Measurements from ENCODE around the gene LARP7. TPM values are rescaled to one million over a fixed set of nuclear protein-coding genes. Genes with fewer than 3 reads are reported as not detected.
"Not testable (repeated sequence)": the region's sequence is repeated elsewhere in the genome, so short reads cannot be mapped to it uniquely, and the experiment has no call there.

The LARP7 gene
- total RNA-seq, 2 experiments from 2014 or later: 48.1 to 54.5 TPM

DNA sequence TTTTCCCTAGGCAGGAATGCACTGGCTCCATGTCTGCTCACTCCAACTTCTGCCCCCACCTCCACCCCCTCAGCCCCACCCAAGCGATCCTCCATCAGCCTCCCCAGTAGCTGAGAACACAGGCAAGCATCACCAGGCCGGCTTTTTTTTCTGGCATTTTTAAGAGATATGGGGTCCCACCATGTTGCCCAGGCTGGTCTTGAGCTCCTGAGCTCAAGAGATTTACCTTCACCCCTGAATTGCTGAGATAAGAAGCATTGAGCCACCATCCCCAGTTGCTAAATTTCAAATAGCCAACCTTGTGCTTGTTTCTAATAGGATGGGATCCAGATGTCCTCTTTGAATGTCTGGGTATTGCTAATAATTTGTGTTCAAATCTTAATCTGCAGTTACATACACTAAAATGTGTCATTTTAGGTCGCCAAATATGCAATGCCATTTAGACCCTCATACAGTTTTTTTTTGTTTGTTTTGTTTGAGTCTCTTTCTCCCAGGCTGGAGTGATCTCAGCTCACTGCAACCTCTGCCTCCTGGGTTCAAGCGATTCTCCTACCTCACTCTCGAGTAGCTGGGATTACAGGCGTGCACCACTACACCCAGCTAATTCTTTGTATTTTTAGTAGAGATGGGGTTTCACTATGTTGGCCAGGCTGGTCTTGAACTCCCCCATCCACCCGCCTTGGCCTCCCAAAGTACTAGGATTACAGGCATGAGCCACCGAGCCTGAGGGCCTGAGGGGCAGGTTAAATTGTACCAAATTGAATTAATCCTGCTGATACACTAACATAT, 8.8 kb downstream of the LARP7 start:
- no peak overlapping the region for H3K4me3 Mint-ChIP-seq
- no peak overlapping the region for H3K27ac Mint-ChIP-seq
- H3K9me3 Mint-ChIP-seq: no peaks in the 10 kb centered on the region
- DNase-seq: no peak
- peaks cover 19% of the 10 kb centered on the region for H3K4me1 Mint-ChIP-seq
- no peaks in the 10 kb centered on the region for H3K27me3 Mint-ChIP-seq
- peaks cover 8% of the 10 kb centered on the region for H3K36me3 Mint-ChIP-seq

GRCh38 chr4:112646632-112647537, 9.9 kb downstream of the LARP7 start:
- Mint-ChIP-seq H3K4me3 (no peak overlapping the region), H3K36me3 (peaks cover 8% of the 10 kb centered on the region), H3K9me3 (no peaks in the 10 kb centered on the region), H3K27ac (no peak overlapping the region), H3K4me1 (peaks cover 13% of the 10 kb centered on the region), H3K27me3 (no peaks in the 10 kb centered on the region)
- no peak for DNase-seq

DNA sequence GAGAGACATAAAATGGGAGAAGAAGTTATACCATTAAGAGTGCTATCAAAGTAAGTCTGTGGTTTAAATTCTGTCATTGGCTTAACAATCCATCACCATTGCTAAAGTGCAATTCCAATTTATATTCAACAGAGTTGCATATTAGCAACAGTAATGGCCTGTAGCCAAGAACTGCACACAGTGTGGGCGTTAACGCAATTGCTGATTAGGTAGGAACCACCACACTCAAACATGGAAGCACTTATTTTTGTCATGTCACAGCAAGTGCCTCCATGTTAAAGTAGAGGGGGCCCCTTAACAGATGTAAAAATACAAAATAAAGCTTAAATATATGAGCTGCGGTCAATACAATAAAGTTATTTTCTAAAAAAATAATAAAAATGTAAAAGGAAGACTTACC, 10.8 kb downstream of the LARP7 start:
- Mint-ChIP-seq H3K4me3 (no peak overlapping the region), H3K27ac (no peak overlapping the region), H3K4me1 (peaks cover 6% of the 10 kb centered on the region), H3K36me3 (peaks cover 8% of the 10 kb centered on the region), H3K27me3 (no peaks in the 10 kb centered on the region), H3K9me3 (no peaks in the 10 kb centered on the region)
- no peak for DNase-seq

DNA sequence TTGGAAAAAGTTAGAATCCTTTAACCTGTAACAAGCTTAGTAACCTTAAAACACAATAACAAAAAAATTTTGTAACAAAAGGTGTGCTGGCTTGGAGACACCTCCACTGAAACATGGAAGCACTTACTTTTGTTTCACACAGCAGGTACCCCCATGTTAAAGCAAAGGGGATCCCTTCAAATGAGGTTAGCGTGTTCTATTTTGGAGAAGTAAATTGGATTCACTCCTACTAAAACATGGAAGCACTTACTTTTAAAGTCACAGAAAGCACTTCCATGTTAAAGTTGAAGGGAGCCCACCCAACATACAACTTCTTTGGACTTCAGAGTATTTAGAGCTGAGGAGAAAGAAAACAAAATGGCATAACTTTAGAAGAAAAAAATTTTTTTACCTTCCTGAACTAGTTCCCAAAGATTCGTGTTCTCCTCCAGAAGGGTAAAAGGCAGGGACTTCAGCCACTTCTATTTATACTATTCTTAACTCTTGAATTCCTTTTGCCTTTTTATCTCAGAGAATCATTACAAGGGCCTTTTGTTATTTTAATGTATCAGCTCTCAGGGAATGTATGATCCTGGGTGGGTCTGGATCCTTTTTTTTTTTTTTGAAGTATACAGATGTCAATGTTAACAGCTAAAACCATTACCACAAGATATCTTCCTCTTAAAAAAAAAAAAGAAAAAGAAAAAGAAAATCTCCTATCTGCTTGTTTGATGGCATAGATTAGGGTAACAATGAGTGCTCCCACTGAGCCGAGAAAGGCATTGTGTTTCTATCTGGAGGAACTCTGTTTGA, 11.5 kb downstream of the LARP7 start:
- no peaks in the 10 kb centered on the region for H3K27me3 Mint-ChIP-seq
- H3K27ac Mint-ChIP-seq: no peak overlapping the region

GRCh38 chr4:112649055-112649408, 12.1 kb downstream of the LARP7 start:
- Mint-ChIP-seq H3K36me3 (peaks cover 8% of the 10 kb centered on the region), H3K27me3 (no peaks in the 10 kb centered on the region), H3K27ac (no peak overlapping the region), H3K4me3 (no peak overlapping the region), H3K4me1 (no peaks in the 10 kb centered on the region), H3K9me3 (no peaks in the 10 kb centered on the region)
- DNase-seq: no peak

More for the DNA sequence above, 11.5 kb downstream of the LARP7 start:
- DNase-seq: no peak
- H3K36me3 Mint-ChIP-seq: peaks cover 8% of the 10 kb centered on the region
- H3K4me3 Mint-ChIP-seq: no peak overlapping the region
- peaks cover 1% of the 10 kb centered on the region for H3K4me1 Mint-ChIP-seq
- no peaks in the 10 kb centered on the region for H3K9me3 Mint-ChIP-seq

- H3K27ac Mint-ChIP-seq: no peak overlapping the region
- H3K27me3 Mint-ChIP-seq: no peaks in the 10 kb centered on the region
- no peak overlapping the region for H3K4me3 Mint-ChIP-seq
- no peak for DNase-seq
- no peaks in the 10 kb centered on the region for H3K4me1 Mint-ChIP-seq
- H3K36me3 Mint-ChIP-seq: peaks cover 9% of the 10 kb centered on the region
- H3K9me3 Mint-ChIP-seq: no peaks in the 10 kb centered on the region
Observed at GRCh38 chr4:112650332-112650731, 13.4 kb downstream of the LARP7 start.

DNA sequence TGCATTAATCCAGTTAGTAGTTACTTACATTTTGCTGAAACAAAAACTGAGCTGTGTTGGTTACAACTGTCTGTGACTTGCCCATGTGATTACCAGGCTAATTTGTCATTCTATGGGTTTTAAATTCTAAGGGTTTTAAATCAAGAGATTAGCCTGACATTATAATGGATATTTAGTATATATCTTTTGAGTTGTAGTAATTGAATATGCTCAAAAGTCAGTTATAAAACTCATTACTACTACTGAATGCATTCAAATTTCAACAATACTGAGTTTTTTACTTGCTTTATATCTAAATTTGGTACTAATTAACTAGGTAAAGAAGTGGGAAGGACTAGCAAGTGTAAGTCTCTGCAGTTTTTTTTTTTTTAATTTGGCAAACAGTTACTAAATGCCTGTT, 14.7 kb downstream of the LARP7 start:
- H3K4me1 Mint-ChIP-seq: no peaks in the 10 kb centered on the region
- no peak for DNase-seq
- H3K36me3 Mint-ChIP-seq: peaks cover 10% of the 10 kb centered on the region
- H3K4me3 Mint-ChIP-seq: no peak overlapping the region
- no peaks in the 10 kb centered on the region for H3K27me3 Mint-ChIP-seq
- H3K9me3 Mint-ChIP-seq: no peaks in the 10 kb centered on the region
- H3K27ac Mint-ChIP-seq: no peak overlapping the region

GRCh38 chr4:112652216-112652615, 15.3 kb downstream of the LARP7 start:
- peaks cover 8% of the 10 kb centered on the region for H3K36me3 Mint-ChIP-seq
- no peak for DNase-seq
- no peaks in the 10 kb centered on the region for H3K9me3 Mint-ChIP-seq
- no peak overlapping the region for H3K4me3 Mint-ChIP-seq
- no peaks in the 10 kb centered on the region for H3K4me1 Mint-ChIP-seq
- H3K27ac Mint-ChIP-seq: no peak overlapping the region
- no peaks in the 10 kb centered on the region for H3K27me3 Mint-ChIP-seq

GRCh38 chr4:112655270-112655669, 18.3 kb downstream of the LARP7 start:
- no peak for DNase-seq

GRCh38 chr4:112656115-112656514, 19.2 kb downstream of the LARP7 start:
- H3K27ac Mint-ChIP-seq, H3K27me3 Mint-ChIP-seq, H3K4me3 Mint-ChIP-seq, H3K4me1 Mint-ChIP-seq, DNase-seq, H3K36me3 Mint-ChIP-seq, H3K9me3 Mint-ChIP-seq: not testable (repeated sequence)

More at GRCh38 chr4:112655270-112655669, 18.3 kb downstream of the LARP7 start:
- no peaks in the 10 kb centered on the region for H3K27me3 Mint-ChIP-seq
- no peaks in the 10 kb centered on the region for H3K4me1 Mint-ChIP-seq
- H3K27ac Mint-ChIP-seq: no peak overlapping the region
- no peaks in the 10 kb centered on the region for H3K9me3 Mint-ChIP-seq
- H3K4me3 Mint-ChIP-seq: no peak overlapping the region
- peaks cover 9% of the 10 kb centered on the region for H3K36me3 Mint-ChIP-seq

DNA sequence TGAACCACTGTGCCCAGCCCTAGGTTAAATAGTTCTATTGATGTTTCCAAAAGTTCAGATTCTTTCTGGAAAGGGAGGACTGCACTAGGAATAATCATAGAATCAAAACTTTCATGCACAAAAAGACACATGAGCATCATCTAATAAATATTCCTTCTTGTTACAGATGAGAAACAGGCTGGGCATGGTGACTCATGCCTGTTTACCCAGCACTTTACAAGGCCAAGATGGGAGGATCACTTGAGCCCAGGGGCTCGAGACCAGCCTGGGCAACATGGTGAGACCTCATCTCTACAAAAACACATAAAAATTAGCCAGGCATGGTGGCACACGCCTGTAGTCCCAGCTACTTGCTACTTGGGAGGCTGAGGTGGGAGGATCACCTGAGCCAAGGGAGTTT, 27.7 kb downstream of the LARP7 start:
- Mint-ChIP-seq H3K9me3 (no peaks in the 10 kb centered on the region), H3K4me3 (no peak overlapping the region), H3K4me1 (no peaks in the 10 kb centered on the region), H3K27ac (no peak overlapping the region), H3K36me3 (no peaks in the 10 kb centered on the region), H3K27me3 (no peaks in the 10 kb centered on the region)
- DNase-seq: no peak

DNA sequence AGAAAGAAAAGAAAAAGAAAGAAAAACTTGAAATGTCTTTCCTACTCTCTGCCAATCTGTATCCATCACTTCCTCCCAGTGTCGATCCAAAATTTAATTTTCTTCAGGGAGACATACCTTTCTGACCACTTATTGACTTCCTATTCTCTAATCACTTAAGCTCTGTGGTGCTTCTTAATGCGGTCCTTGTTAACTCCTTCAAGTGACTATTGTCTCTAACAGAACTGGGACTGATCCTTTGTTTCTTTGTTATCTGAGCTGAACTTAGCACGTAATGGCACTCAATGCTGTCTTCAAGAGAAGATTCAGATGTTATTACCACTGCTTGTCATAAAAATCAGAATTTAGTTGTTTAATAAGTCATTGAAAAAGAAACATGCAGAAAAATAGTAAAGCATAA, 31.2 kb downstream of the LARP7 start:
- H3K36me3 Mint-ChIP-seq: no peaks in the 10 kb centered on the region
- DNase-seq: no peak
- no peaks in the 10 kb centered on the region for H3K27me3 Mint-ChIP-seq
- H3K9me3 Mint-ChIP-seq: no peaks in the 10 kb centered on the region
- H3K4me3 Mint-ChIP-seq: no peak overlapping the region
- no peak overlapping the region for H3K27ac Mint-ChIP-seq
- H3K4me1 Mint-ChIP-seq: no peaks in the 10 kb centered on the region

GRCh38 chr4:112673076-112673475, 36.1 kb downstream of the LARP7 start:
- Mint-ChIP-seq H3K9me3 (no peaks in the 10 kb centered on the region), H3K27me3 (no peaks in the 10 kb centered on the region), H3K4me3 (no peak overlapping the region), H3K4me1 (no peaks in the 10 kb centered on the region), H3K36me3 (no peaks in the 10 kb centered on the region), H3K27ac (no peak overlapping the region)
- DNase-seq: no peak

- Mint-ChIP-seq H3K4me1 (no peaks in the 10 kb centered on the region), H3K27me3 (no peaks in the 10 kb centered on the region), H3K36me3 (no peaks in the 10 kb centered on the region), H3K9me3 (no peaks in the 10 kb centered on the region), H3K27ac (no peak overlapping the region), H3K4me3 (no peak overlapping the region)
- no peak for DNase-seq
Observed at GRCh38 chr4:112673686-112674085, 36.7 kb downstream of the LARP7 start.

DNA sequence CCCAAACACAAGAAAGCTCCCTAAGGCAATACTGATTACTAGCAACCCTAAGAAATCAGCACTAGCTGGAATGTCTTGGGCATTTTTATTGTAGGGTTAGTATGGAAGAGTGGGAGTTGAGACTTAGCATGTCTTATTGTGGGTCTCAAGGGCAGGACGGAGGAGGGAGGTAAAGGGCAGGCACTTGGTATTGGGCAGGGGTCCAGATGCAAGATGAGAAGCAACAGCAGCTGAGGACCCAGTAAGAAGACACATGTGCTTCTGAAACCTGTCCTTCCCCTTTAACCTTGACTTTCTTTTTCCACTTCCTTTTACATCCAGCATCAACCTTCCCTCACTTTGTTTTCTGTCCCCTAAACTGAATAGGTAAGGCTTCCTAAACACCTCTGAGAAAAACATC, 37.4 kb downstream of the LARP7 start:
- Mint-ChIP-seq H3K4me1 (no peaks in the 10 kb centered on the region), H3K27ac (no peak overlapping the region), H3K4me3 (no peak overlapping the region), H3K36me3 (no peaks in the 10 kb centered on the region), H3K9me3 (no peaks in the 10 kb centered on the region), H3K27me3 (no peaks in the 10 kb centered on the region)
- no peak for DNase-seq
